HepG2 (cell line): ENCODE results near the gene PROX1. TPM values are rescaled to one million over a fixed set of nuclear protein-coding genes. Genes with fewer than 3 reads are reported as not detected.
A peak's percentile ranks its signal among the peaks of the same experiment; 100 is the strongest.

Source experiments
- ETV5 ChIP-seq: IDR thresholded peaks from 2 replicates; pipeline ENCODE4 v1.6.1; 2018; ENCODE audit warnings: missing biosample characterization, missing genetic modification reagents, inconsistent platforms, borderline replicate concordance
- HMGXB4 ChIP-seq, 2 experiments: sonication (generic) in 1 of 2; formaldehyde crosslinking in 1 of 2; IDR thresholded peaks; 2 replicates each; pipeline versions ENCODE4 v1.4.0 to v1.6.1; 2018 to 2020; ENCODE audit warnings: missing genetic modification reagents in 2 of 2, borderline replicate concordance in 1 of 2, low read depth in 1 of 2, mild to moderate bottlenecking in 1 of 2, missing biosample characterization in 1 of 2
- MAFK ChIP-seq, 2 experiments: IDR thresholded peaks in 1 of 2; conservative IDR thresholded peaks in 1 of 2; 2 replicates each; pipeline ENCODE4 v1.6.1; 2011; ENCODE audit warnings: improper control_type of control experiment in 2 of 2, low read length in 2 of 2
- NCOA2 ChIP-seq: sonication (generic); formaldehyde crosslinking; IDR thresholded peaks from 2 replicates; pipeline ENCODE4 v1.8.0; 2022; ENCODE audit warnings: inconsistent platforms
- SMAD1 ChIP-seq: sonication (generic); formaldehyde crosslinking; IDR thresholded peaks from 2 replicates; pipeline ENCODE4 v1.4.0; 2020; ENCODE audit warnings: missing genetic modification reagents, low read depth, mild to moderate bottlenecking, borderline replicate concordance
- SUZ12 ChIP-seq: fragments of 150-350 bp; IDR thresholded peaks from 2 replicates; pipeline ENCODE4 v1.6.1; 2014; ENCODE audit warnings: low read depth, low read length
- WIZ ChIP-seq: sonication (generic); formaldehyde crosslinking; IDR thresholded peaks from 2 replicates; pipeline ENCODE4 v1.5.1; 2020; ENCODE audit warnings: mild to moderate bottlenecking, missing genetic modification reagents
- ZHX1 ChIP-seq: sonication (generic); formaldehyde crosslinking; IDR thresholded peaks from 2 replicates; pipeline ENCODE4 v1.8.1; 2022; ENCODE audit warnings: low read depth, mild to moderate bottlenecking, missing genetic modification reagents
- ZMYM4 ChIP-seq: sonication (generic); formaldehyde crosslinking; IDR thresholded peaks from 2 replicates; pipeline ENCODE4 v1.8.1; 2023; ENCODE audit warnings: mild to moderate bottlenecking, missing genetic modification reagents
- ZNF18 ChIP-seq: sonication (generic); formaldehyde crosslinking; IDR thresholded peaks from 2 replicates; pipeline ENCODE4 v1.8.0; 2022; ENCODE audit warnings: mild to moderate bottlenecking, missing genetic modification reagents; ENCODE audit not compliant: insufficient replicate concordance
- ZNF280B ChIP-seq: sonication (generic); formaldehyde crosslinking; IDR thresholded peaks from 2 replicates; pipeline ENCODE4 v1.5.0; 2020; ENCODE audit warnings: missing genetic modification reagents, mild to moderate bottlenecking, borderline replicate concordance
- ZNF432 ChIP-seq: sonication (generic); formaldehyde crosslinking; IDR thresholded peaks from 2 replicates; pipeline ENCODE4 v1.5.0; 2020; ENCODE audit warnings: missing genetic modification reagents, mild to moderate bottlenecking, borderline replicate concordance
- ZNF792 ChIP-seq: IDR thresholded peaks from 2 replicates; pipeline ENCODE4 v1.6.1; 2016
- ZSCAN29 ChIP-seq: sonication (generic); formaldehyde crosslinking; conservative IDR thresholded peaks from 2 replicates; pipeline ENCODE4 v1.4.0; 2020; ENCODE audit warnings: mild to moderate bottlenecking, missing genetic modification reagents
- polyA plus RNA-seq, 8 experiments: library from polyadenylated mRNA; depleted of rRNA in 3 of 8; stranded (reverse) in 7 of 8; unstranded in 1 of 8; fragments of >200 nt; fragmentation: Illumina TruSeq in 4 of 8; extraction: Trizol in 4 of 8; gene quantifications; 2 replicates each; pipeline versions ENCODE4 v1.2.1 to v1.2.3, GENCODE V29; 2011 to 2016; ENCODE audit warnings: low read depth in 4 of 8, missing spikeins in 1 of 8, mixed read lengths in 1 of 8; ENCODE audit not compliant: insufficient read depth in 1 of 8
- total RNA-seq, 5 experiments: library from RNA; depleted of rRNA; stranded (reverse); fragments of >200 nt; fragmentation: Illumina TruSeq; extraction: Trizol; gene quantifications; 2 replicates each; pipeline ENCODE4 v1.2.3, GENCODE V29; 2016; ENCODE audit warnings: low read depth in 1 of 5
- TF ChIP-seq, protein P1 (sequence below): sonication (generic); formaldehyde crosslinking; IDR thresholded peaks from 2 replicates; pipeline ENCODE4 v1.4.0; 2020; ENCODE audit warnings: missing genetic modification reagents, borderline replicate concordance

Gene PROX1
- total and polyA plus RNA-seq, 2 of the 13 experiments (the other 11 are each of a cell fraction or from before 2014, with no cell fraction given) = 12.3 to 30.2 TPM

DNA sequence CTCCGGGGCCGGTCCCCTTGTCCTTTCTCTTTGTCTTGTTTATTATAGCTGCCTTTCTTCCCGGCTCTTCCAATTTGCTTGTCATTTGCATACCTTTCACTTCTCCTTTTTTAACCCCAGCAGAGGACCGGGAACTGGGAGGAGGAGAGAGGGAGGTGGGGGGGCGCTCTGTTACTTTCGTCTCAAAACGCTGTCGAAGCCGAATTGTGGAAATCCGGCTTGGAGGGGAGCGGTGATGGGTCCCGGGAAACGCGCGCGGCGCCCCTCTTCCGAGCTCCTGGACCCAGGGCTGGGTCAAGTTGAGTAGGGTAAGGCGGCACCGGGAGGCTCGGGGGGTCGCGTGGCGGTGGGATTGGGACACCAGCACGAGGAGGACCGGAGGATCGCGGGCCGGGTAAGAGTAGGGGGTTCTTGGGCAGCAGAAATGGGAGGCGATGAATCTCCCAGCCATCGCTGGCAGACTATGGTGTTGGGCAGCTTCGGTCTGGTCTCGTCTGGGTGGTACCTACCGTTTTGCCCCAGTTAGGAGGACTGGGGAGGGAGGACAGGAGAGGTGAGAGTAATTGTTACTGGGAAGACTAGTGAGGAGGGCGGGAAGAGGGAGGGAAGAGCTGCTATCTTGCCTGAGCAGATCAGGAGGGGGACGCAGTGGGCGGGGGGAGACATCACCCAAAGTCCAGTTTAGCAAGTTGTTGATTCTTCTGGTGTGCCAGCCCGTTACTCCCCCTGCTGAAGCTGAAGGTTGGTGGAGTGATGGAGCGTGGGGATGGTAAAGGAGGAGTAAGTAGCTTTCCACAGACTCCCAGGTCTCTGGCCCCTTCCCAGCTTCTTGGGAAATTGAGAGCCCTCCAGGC is 1.5 kb downstream of the PROX1 start (continued):
- TF ChIP-seq, protein P1, sequence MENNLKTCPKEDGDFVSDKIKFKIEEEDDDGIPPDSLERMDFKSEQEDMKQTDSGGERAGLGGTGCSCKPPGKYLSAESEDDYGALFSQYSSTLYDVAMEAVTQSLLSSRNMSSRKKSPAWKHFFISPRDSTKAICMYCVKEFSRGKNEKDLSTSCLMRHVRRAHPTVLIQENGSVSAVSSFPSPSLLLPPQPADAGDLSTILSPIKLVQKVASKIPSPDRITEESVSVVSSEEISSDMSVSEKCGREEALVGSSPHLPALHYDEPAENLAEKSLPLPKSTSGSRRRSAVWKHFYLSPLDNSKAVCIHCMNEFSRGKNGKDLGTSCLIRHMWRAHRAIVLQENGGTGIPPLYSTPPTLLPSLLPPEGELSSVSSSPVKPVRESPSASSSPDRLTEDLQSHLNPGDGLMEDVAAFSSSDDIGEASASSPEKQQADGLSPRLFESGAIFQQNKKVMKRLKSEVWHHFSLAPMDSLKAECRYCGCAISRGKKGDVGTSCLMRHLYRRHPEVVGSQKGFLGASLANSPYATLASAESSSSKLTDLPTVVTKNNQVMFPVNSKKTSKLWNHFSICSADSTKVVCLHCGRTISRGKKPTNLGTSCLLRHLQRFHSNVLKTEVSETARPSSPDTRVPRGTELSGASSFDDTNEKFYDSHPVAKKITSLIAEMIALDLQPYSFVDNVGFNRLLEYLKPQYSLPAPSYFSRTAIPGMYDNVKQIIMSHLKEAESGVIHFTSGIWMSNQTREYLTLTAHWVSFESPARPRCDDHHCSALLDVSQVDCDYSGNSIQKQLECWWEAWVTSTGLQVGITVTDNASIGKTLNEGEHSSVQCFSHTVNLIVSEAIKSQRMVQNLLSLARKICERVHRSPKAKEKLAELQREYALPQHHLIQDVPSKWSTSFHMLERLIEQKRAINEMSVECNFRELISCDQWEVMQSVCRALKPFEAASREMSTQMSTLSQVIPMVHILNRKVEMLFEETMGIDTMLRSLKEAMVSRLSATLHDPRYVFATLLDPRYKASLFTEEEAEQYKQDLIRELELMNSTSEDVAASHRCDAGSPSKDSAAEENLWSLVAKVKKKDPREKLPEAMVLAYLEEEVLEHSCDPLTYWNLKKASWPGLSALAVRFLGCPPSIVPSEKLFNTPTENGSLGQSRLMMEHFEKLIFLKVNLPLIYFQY = 0 out of 2 replicates have a peak, but pooled peaks have one; percentile 22
- peak; percentile 81; the same call in 1 of the 2 replicates for TF ChIP-seq ZMYM4 (CRISPR knock-in tag)
- no peak for TF ChIP-seq ZNF792 (CRISPR knock-in tag)
- peak; percentile 54 to 55; a peak in 2 of 4 replicates for TF ChIP-seq HMGXB4 (CRISPR knock-in tag; IDR thresholded peaks at IDR 0.05; ENCODE audit: borderline replicate concordance in 1 of 2, low read depth in 1 of 2)
- TF ChIP-seq ZNF18 (CRISPR knock-in tag) = no peak
- TF ChIP-seq NCOA2 (CRISPR knock-in tag) = peak; percentile 59; the same call in 1 of the 2 replicates
- no peak for TF ChIP-seq ZSCAN29 (CRISPR knock-in tag)
- no peak for TF ChIP-seq SMAD1 (CRISPR knock-in tag)
- TF ChIP-seq ZNF280B = peak; percentile 71; the same call in 1 of the 2 replicates
- TF ChIP-seq ZHX1 = 0 out of 2 replicates have a peak, but pooled peaks have one; percentile 62
- TF ChIP-seq ETV5 (CRISPR knock-in tag) = 0 out of 2 replicates have a peak, but pooled peaks have one; percentile 6
- no peak for TF ChIP-seq MAFK (conservative IDR thresholded peaks at IDR 0.05 in 1 of 2, IDR thresholded peaks at IDR 0.05 in 1 of 2; ENCODE audit: low read length in 2 of 2)
- TF ChIP-seq SUZ12 = no peak
- TF ChIP-seq ZNF432 = no peak
- no peak for TF ChIP-seq WIZ (CRISPR knock-in tag)
